Prostate gland (tissue), 2 donors: ENCODE results near the gene FGF3. TPM values are rescaled to one million over a fixed set of nuclear protein-coding genes. Genes with fewer than 3 reads are reported as not detected.

Experiments
- DNase-seq: peaks from one replicate; pipeline ENCODE4 v3.0.0-alpha.2; 2019; ENCODE audit warnings: low spot score
- H3K27ac ChIP-seq, 2 donors: fragments of 200-600 bp; sonication (generic); 2 replicates each; pipeline ENCODE4 v1.5.1; 2017 to 2019
- H3K27me3 ChIP-seq: fragments of 200-600 bp; sonication (generic); replicated peaks from 2 replicates; pipeline ENCODE4 v1.5.1; 2019; ENCODE audit not compliant: insufficient read depth
- H3K36me3 ChIP-seq, 2 donors: fragments of 200-600 bp; sonication (generic); 1 replicate in 1 of 2; 2 replicates in 1 of 2; pipeline versions ENCODE4 v1.5.1 to v1.8.1; 2017 to 2019
- H3K4me1 ChIP-seq: fragments of 200-600 bp; sonication (generic); replicated peaks from 2 replicates; pipeline ENCODE4 v1.5.1; 2019
- H3K4me3 ChIP-seq, 2 donors: fragments of 200-600 bp; sonication (generic); 2 replicates each; pipeline ENCODE4 v1.5.1; 2017 to 2019
- H3K9me3 ChIP-seq: fragments of 200-600 bp; sonication (generic); 2 replicates; pipeline ENCODE4 v1.5.1; 2017
- POLR2A ChIP-seq: fragments of 450-650 bp; IDR thresholded peaks from one replicate; pipeline ENCODE4 v1.6.1; 2016; ENCODE audit warnings: antibody characterized with exemption, mild to moderate bottlenecking
- POLR2AphosphoS5 ChIP-seq: sonication (generic); formaldehyde crosslinking; IDR thresholded peaks from one replicate; pipeline ENCODE4 v1.6.1; 2017; ENCODE audit warnings: antibody characterized with exemption
- WGBS: methylation state at CpG from one replicate; pipeline ENCODE4 v1.1.5; 2018; 5-methylcytosine and 5-hydroxymethylcytosine counted together
- intact Hi-C: fragments of 100-400 bp; cut with DNase I; formaldehyde crosslinking; loops from one replicate; pipeline ENCODE4 v1.14.2; 2022
- total RNA-seq, 2 donors: library from RNA; depleted of rRNA; stranded (reverse); fragments of >200 nt; gene quantifications; one replicate each; pipeline ENCODE4 v1.1.0, GENCODE V29; 2016
- TF ChIP-seq, protein P1 (sequence below), 4 experiments: fragments of 200-600 bp in 2 of 4; fragments of 450-650 bp in 2 of 4; sonication (generic) in 2 of 4; IDR thresholded peaks; 1 replicate in 3 of 4; 2 replicates in 1 of 4; pipeline ENCODE4 v1.5.1; 2016 to 2019; ENCODE audit warnings: antibody characterized with exemption in 4 of 4, mild to moderate bottlenecking in 2 of 4, moderate library complexity in 2 of 4

Gene FGF3
- total RNA-seq, 2 donors from 2014 or later: not detected

- WGBS: 89% methylated on average over 11 of the region's 11 CpGs
- Histone ChIP-seq H3K9me3 (no peaks in the 10 kb centered on the region), H3K27ac (no peak overlapping the region), H3K4me3 (no peak overlapping the region), H3K27me3 (no peaks in the 10 kb centered on the region), H3K36me3 (no peaks in the 10 kb centered on the region), H3K4me1 (no peaks in the 10 kb centered on the region)
- no peak for DNase-seq
- intact Hi-C loops: no loop called here
- TF ChIP-seq, protein P1, sequence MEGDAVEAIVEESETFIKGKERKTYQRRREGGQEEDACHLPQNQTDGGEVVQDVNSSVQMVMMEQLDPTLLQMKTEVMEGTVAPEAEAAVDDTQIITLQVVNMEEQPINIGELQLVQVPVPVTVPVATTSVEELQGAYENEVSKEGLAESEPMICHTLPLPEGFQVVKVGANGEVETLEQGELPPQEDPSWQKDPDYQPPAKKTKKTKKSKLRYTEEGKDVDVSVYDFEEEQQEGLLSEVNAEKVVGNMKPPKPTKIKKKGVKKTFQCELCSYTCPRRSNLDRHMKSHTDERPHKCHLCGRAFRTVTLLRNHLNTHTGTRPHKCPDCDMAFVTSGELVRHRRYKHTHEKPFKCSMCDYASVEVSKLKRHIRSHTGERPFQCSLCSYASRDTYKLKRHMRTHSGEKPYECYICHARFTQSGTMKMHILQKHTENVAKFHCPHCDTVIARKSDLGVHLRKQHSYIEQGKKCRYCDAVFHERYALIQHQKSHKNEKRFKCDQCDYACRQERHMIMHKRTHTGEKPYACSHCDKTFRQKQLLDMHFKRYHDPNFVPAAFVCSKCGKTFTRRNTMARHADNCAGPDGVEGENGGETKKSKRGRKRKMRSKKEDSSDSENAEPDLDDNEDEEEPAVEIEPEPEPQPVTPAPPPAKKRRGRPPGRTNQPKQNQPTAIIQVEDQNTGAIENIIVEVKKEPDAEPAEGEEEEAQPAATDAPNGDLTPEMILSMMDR (IDR thresholded peaks at IDR 0.05): no peak
- TF ChIP-seq POLR2A (no peak), POLR2AphosphoS5 (no peak)
Measured at GRCh38 chr11:69788956-69789355, 30.3 kb downstream of the FGF3 start.

GRCh38 chr11:69787906-69788305, 31.3 kb downstream of the FGF3 start:
- no peak overlapping the region for H3K27ac ChIP-seq
- no peak for DNase-seq
- no peak overlapping the region for H3K4me3 ChIP-seq
- 89% methylated on average over 9 of the region's 10 CpGs for WGBS
- H3K36me3 ChIP-seq: no peaks in the 10 kb centered on the region
- TF ChIP-seq, protein P1 (IDR thresholded peaks at IDR 0.05): no peak
- TF ChIP-seq POLR2A: no peak
- TF ChIP-seq POLR2AphosphoS5: no peak
- intact Hi-C loops: no loop called here
- H3K27me3 ChIP-seq: no peaks in the 10 kb centered on the region
- H3K4me1 ChIP-seq: no peaks in the 10 kb centered on the region
- no peaks in the 10 kb centered on the region for H3K9me3 ChIP-seq

- Histone ChIP-seq H3K4me1 (no peaks in the 10 kb centered on the region), H3K27me3 (no peaks in the 10 kb centered on the region), H3K36me3 (no peaks in the 10 kb centered on the region), H3K9me3 (no peaks in the 10 kb centered on the region), H3K27ac (no peak overlapping the region), H3K4me3 (no peak overlapping the region)
- DNase-seq: no peak
- WGBS: 60% methylated on average over 4 of the region's 4 CpGs
- TF ChIP-seq, protein P1 (IDR thresholded peaks at IDR 0.05): no peak
- no peak for TF ChIP-seq POLR2AphosphoS5
- TF ChIP-seq POLR2A: no peak
- intact Hi-C loops: no loop called here
Measured at GRCh38 chr11:69787457-69787856, 31.8 kb downstream of the FGF3 start.

GRCh38 chr11:69781241-69781640, 38.0 kb downstream of the FGF3 start:
- TF ChIP-seq POLR2A: no peak
- TF ChIP-seq POLR2AphosphoS5: no peak
- TF ChIP-seq, protein P1 (IDR thresholded peaks at IDR 0.05): no peak
- WGBS: 61% methylated on average over 8 of the region's 8 CpGs
- H3K4me1 ChIP-seq: no peaks in the 10 kb centered on the region
- no peak for DNase-seq
- no peak overlapping the region for H3K4me3 ChIP-seq
- intact Hi-C loops: no loop called here
- no peak overlapping the region for H3K27ac ChIP-seq
- no peaks in the 10 kb centered on the region for H3K36me3 ChIP-seq
- H3K9me3 ChIP-seq: no peaks in the 10 kb centered on the region
- peaks cover 2% of the 10 kb centered on the region for H3K27me3 ChIP-seq

DNA sequence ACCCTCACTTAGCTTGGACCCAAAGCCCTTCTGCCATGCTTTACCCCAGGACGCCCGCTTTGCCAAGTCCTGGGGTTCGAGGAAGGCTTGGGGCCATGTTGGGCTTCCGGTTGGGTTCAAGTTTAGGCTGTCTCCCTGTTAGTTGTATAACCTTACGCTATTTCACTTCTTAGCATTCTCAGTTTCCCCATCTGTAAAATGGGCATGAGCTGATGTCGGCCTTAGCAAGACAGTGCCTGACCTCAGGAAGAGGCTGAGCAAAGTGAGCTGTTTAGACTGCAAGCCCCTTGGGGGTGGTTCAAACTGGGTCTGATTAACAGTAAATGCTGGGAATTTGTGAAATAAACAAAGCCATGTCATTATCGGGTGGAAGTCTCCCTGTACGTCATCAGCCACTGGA, 40.8 kb downstream of the FGF3 start:
- no peak for TF ChIP-seq POLR2A
- TF ChIP-seq, protein P1 (IDR thresholded peaks at IDR 0.05): no peak
- no peak for TF ChIP-seq POLR2AphosphoS5
- 90% methylated on average over 8 of the region's 8 CpGs for WGBS
- Histone ChIP-seq H3K4me1 (no peaks in the 10 kb centered on the region), H3K36me3 (no peaks in the 10 kb centered on the region), H3K4me3 (no peak overlapping the region), H3K9me3 (no peaks in the 10 kb centered on the region), H3K27me3 (peaks cover 27% of the 10 kb centered on the region), H3K27ac (no peak overlapping the region)
- DNase-seq: no peak
- intact Hi-C loops: no loop called here
